Mucosa of descending colon (tissue), 3 donors: ENCODE data around the gene DUSP18. TPM values are rescaled to one million over a fixed set of nuclear protein-coding genes. Genes with fewer than 3 reads are reported as not detected.

Experiments
- ATAC-seq: fragments of 200-7000 bp; cut with Tn5 transposase; one replicate; pipeline ENCODE4 v1.9.1; 2020; ENCODE audit warnings: mild to moderate bottlenecking, moderate library complexity
- DNase-seq, 3 donors: peaks; one replicate each; pipeline ENCODE4 v3.0.0-alpha.2; 2020
- H3K36me3 ChIP-seq: fragments of 200-600 bp; one replicate; pipeline ENCODE4 v1.8.0; 2021; ENCODE audit warnings: low read depth, mild to moderate bottlenecking
- H3K4me1 ChIP-seq: fragments of 200-600 bp; one replicate; pipeline ENCODE4 v1.8.0; 2021; ENCODE audit warnings: low read depth, mild to moderate bottlenecking
- H3K4me3 ChIP-seq: fragments of 200-600 bp; one replicate; pipeline ENCODE4 v1.8.0; 2021; ENCODE audit warnings: mild to moderate bottlenecking
- H3K9me3 ChIP-seq: fragments of 200-600 bp; one replicate; pipeline ENCODE4 v1.8.0; 2021; ENCODE audit warnings: mild to moderate bottlenecking
- intact Hi-C, 2 donors: fragments of 100-400 bp; cut with DNase I in 1 of 2; cut with micrococcal nuclease in 1 of 2; formaldehyde crosslinking; loops; one replicate each; pipeline versions ENCODE4 v1.11.0 to v1.11.1; 2022; cut with DNase I, micrococcal nuclease
- total RNA-seq, 3 donors: library from RNA; stranded (reverse); fragmentation: NEBNext Ultra II Directional in 2 of 3; extraction: Animal tissue kit (Norgen Biotek cat#: 25700) in 2 of 3; gene quantifications; one replicate each; pipeline versions ENCODE4 v1.2.1 to v1.2.4, GENCODE V29; 2021 to 2023
- TF ChIP-seq, protein P1 (sequence below): fragments of 200-600 bp; IDR thresholded peaks from one replicate; pipeline ENCODE4 v1.8.0; 2022; ENCODE audit warnings: antibody characterized with exemption, mild to moderate bottlenecking
- donor health status: DM: no; HTN: no; CAD: no; lungs with moderate emphysema.
- donor health status: DM: no; HTN: no; CAD: no.
- donor health status: DM: no; HTN: yes; CAD: no.

The DUSP18 gene
- total RNA-seq, 3 donors from 2014 or later = 16.2 to 21.6 (median 16.3) TPM

DNA sequence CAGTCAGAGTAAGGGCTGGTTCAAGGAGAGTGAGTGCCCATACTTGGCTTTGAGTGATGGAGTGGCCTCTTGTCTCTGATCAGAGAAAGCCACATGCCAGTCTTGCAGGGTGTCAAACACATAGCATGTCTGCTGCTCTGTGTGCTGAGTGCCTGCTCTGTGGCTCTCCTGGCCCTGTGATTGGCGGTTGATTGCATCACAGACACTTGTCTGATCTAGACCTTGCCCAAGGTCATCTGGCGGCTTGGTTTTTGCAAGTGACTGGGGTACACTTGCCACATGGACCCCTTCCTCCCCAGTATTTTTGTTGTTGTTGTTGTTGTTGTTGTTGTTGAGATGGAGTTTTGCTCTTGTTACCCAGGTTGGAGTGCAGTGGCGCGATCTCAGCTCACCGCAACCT, 37.3 kb upstream of the DUSP18 start:
- Histone ChIP-seq H3K36me3 (no peaks in the 10 kb centered on the region), H3K9me3 (no peaks in the 10 kb centered on the region), H3K4me3 (no peak overlapping the region), H3K4me1 (no peaks in the 10 kb centered on the region)
- TF ChIP-seq, protein P1, sequence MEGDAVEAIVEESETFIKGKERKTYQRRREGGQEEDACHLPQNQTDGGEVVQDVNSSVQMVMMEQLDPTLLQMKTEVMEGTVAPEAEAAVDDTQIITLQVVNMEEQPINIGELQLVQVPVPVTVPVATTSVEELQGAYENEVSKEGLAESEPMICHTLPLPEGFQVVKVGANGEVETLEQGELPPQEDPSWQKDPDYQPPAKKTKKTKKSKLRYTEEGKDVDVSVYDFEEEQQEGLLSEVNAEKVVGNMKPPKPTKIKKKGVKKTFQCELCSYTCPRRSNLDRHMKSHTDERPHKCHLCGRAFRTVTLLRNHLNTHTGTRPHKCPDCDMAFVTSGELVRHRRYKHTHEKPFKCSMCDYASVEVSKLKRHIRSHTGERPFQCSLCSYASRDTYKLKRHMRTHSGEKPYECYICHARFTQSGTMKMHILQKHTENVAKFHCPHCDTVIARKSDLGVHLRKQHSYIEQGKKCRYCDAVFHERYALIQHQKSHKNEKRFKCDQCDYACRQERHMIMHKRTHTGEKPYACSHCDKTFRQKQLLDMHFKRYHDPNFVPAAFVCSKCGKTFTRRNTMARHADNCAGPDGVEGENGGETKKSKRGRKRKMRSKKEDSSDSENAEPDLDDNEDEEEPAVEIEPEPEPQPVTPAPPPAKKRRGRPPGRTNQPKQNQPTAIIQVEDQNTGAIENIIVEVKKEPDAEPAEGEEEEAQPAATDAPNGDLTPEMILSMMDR = no peak
- ATAC-seq (no peak), DNase-seq (no peak)
- intact Hi-C loops = no loop called here

DNA sequence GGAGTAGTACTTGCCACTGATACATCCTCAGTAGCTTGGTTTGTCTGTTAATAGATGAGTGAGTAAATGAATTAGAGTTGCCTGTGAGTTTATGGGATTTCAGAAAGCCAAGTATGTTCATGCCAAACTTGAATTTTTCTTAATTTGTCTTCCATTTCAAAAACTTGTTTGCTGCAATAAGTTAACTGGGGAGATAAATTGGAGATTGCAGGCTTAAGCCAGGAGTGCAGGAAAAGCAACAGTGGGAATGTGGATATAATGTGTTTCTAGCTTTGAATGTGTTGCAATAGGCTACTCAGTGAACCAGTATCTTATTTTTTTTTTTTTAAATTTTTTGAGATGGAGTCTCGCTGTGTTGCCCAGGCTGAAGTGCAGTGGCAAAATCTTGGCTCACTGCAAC, 35.2 kb upstream of the DUSP18 start:
- intact Hi-C loops = no loop called here
- H3K4me3 ChIP-seq = no peak overlapping the region
- no peak for DNase-seq
- no peak for ATAC-seq
- H3K9me3 ChIP-seq = no peaks in the 10 kb centered on the region
- H3K36me3 ChIP-seq = no peaks in the 10 kb centered on the region
- TF ChIP-seq, protein P1 = no peak
- no peaks in the 10 kb centered on the region for H3K4me1 ChIP-seq

DNA sequence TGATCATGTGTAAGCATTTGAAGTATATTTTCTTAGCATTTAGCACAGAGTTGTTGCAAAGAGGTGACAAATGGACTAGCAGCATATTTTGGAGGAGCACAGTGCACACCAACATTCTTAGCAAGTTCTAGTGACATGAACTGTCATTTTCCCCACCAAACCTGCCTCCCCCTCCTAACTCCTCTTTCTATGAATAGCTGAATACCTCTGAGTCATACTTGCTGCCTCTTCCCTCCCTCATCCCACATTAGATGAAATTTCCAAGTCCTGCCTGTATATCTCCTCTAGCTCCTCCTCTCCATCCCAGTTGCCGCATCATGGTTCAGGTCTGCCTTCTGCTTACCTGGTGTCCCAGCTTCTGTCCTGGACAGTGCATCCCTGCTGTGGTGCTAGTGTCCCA, 34.2 kb upstream of the DUSP18 start:
- Histone ChIP-seq H3K4me1 (no peaks in the 10 kb centered on the region), H3K9me3 (no peaks in the 10 kb centered on the region), H3K4me3 (no peak overlapping the region), H3K36me3 (no peaks in the 10 kb centered on the region)
- ATAC-seq (no peak), DNase-seq (no peak)
- intact Hi-C loops = no loop called here
- TF ChIP-seq, protein P1 = no peak

DNA sequence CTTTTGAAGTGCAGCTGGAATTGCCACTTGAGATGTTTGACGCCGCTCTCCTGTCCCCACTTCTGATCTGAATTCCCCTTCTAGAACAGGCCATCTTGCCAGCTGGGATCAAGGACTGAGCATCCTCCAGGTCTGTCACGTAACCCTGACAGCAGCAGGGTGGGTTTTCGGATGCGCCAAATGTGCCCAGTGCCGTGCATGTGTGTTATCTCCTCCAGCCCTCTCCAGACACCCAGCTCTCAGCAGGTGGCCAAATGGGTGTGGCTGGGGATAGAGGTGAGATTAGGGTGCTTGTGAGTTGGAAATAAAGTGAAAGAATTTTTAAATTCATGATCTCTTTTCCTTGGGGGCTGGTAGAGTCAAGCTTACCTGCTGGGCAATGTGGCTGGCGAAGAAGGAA, 30.3 kb upstream of the DUSP18 start:
- Histone ChIP-seq H3K4me3 (no peak overlapping the region), H3K36me3 (no peaks in the 10 kb centered on the region), H3K9me3 (no peaks in the 10 kb centered on the region), H3K4me1 (peaks cover 12% of the 10 kb centered on the region)
- intact Hi-C loops = no loop called here
- ATAC-seq (no peak), DNase-seq (no peak)
- TF ChIP-seq, protein P1 = no peak

DNA sequence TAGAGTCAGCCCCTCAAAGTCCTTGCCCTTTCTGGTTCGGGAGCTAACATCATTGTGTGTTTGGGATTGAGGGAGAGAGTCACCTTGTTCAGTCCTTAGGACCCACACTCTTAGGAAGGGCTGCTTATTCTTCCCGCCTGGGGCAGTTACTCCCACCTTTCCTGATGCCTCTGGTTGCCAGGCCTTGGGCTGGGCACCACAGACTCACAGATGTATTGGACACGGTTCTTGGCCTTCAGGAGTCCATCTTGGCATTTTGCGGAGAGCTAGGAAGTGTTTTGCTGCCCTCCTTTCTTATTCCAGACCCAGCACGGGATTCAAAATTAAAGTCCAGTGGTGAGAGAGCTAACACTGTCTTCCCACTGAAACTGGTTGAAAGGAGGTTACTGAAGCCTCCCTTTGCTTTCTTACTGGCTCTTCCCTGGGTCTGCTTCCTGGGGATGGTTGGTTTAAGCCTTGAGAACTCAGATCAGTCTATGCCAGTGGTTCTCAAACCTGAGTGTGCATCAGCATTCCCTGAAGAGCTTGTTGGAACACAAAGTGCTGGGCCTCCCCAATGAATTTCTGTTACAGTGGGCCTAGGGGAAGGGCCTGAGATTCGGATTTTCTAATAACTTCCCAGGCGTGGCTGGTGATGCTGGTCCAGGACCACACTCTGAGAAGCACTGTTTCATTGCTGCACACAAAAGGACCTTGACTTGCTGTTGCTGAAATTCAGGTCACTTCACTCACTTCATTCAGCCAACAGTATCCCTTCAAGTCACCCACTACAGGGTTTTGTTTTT, 28.4 kb upstream of the DUSP18 start:
- ATAC-seq (no peak), DNase-seq (no peak)
- no peak overlapping the region for H3K4me3 ChIP-seq
- no peaks in the 10 kb centered on the region for H3K36me3 ChIP-seq
- intact Hi-C loops = no loop called here
- TF ChIP-seq, protein P1 = no peak
- peaks cover 12% of the 10 kb centered on the region for H3K4me1 ChIP-seq
- H3K9me3 ChIP-seq = no peaks in the 10 kb centered on the region
